NCI-H2107 (cell line): ENCODE data around the gene ZNF837.
A peak's percentile ranks its signal among the peaks of the same experiment; 100 is the strongest.

ENCODE experiments used
- DNase-seq: peaks from one replicate; lab custom pipeline; 2025; lab: John Stamatoyannopoulos, UW

ZNF837 gene

GRCh38 chr19:58368561-58369360 is 12.1 kb downstream of the ZNF837 start:
- no peak for DNase-seq

DNA sequence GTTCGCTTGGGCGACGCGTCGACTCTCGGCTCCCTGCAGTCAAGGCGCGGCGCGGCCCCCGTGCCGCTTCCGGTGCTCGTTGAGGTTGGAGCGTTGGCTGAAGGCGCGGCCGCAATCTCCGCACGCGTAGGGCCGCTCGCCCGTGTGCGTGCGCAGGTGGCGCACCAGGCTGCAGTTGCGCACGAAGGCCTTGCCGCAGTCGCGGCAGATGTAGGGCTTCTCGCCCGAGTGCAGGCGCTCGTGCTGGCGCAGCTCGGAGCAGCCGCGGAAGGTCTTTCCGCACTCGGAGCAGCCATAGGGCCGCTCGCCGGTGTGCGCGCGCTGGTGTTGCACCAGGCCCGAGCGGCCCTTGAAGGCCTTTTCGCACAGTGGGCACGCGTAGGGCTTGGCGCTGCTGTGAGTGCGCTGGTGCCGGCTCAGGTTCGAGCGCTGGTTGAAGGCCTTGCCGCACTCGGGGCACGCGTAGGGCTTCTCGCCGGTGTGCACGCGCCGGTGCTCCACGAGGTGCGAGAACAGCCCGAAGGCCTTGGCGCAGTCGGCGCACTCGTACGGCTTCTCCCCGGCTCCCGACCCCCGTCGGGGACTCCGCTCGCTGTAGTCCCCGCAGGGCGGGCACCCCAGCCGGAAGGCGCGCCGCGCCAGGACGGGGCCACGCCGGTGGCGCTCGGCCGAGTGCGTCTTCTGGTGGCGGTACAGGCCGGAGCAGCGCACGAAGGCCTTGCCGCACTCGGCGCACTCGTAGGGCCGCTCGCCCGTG is 13.0 kb downstream of the ZNF837 start:
- DNase-seq, result no peak

GRCh38 chr19:58366585-58367430 is 14.0 kb downstream of the ZNF837 start:
- no peak for DNase-seq

DNA sequence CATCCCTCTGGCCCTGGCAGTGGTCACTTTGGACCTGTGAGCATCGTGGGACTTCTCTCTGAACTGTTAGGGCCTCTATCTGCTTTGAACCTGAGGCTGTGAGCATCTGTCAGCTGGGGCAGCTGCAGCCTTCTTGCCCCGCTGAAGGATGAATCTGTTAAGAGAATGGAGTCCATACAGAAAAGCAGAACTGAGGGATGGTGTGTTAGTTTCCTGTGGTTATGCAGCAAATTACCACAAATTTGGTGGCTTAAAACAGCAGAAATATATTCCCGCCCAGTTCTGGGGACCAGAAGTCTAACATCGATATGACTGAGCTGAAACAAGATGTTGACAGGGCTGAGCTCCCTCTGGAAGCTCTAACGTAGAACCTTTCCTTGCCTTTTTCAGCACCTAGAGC is 16.7 kb downstream of the ZNF837 start:
- no peak for DNase-seq

GRCh38 chr19:58362272-58362994 is 18.4 kb downstream of the ZNF837 start, which contains the start of gene ZNF497:
ZNF497 (minus strand) TSS chr19:58362751; CDS start chr19:58357635, 5,116 bp downstream.
- peak; percentile 93 for DNase-seq

- DNase-seq, result no peak
Measured at GRCh38 chr19:58361900-58362271, 18.9 kb downstream of the ZNF837 start.

DNA sequence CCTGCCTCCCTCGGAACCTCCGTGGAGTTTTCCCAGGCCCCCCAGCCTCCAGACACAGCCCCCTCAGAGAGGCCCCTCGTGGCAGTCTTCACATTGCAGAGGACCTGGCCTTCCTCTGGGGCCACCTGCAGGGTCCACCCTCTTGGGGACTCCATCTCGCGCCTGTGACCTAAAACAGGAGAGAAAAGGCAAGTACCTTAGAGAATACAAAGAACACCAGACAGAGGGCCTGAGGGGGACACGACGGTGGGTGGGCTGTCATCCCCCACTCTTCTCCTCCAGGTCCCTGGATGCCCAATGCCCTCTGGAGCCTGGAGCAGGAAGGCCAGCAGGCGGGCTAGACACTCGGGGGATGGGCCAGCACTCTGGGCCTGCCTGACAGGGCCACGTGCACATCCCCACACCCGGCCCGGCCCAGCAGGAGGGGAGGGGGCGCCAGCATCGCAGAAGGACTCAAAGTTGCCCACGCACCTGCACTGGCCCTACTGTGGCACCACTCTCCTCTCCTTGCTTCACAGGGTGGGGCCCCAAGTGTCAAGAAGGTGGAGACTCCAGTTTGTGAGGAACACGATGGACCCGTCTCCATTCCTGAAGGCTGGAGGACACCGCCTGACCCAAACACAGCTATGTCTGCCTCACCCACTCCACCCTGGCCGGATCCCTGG is 23.2 kb downstream of the ZNF837 start:
- DNase-seq, result no peak

- DNase-seq, result no peak
Measured at GRCh38 chr19:58356766-58357480, 23.9 kb downstream of the ZNF837 start.

DNA sequence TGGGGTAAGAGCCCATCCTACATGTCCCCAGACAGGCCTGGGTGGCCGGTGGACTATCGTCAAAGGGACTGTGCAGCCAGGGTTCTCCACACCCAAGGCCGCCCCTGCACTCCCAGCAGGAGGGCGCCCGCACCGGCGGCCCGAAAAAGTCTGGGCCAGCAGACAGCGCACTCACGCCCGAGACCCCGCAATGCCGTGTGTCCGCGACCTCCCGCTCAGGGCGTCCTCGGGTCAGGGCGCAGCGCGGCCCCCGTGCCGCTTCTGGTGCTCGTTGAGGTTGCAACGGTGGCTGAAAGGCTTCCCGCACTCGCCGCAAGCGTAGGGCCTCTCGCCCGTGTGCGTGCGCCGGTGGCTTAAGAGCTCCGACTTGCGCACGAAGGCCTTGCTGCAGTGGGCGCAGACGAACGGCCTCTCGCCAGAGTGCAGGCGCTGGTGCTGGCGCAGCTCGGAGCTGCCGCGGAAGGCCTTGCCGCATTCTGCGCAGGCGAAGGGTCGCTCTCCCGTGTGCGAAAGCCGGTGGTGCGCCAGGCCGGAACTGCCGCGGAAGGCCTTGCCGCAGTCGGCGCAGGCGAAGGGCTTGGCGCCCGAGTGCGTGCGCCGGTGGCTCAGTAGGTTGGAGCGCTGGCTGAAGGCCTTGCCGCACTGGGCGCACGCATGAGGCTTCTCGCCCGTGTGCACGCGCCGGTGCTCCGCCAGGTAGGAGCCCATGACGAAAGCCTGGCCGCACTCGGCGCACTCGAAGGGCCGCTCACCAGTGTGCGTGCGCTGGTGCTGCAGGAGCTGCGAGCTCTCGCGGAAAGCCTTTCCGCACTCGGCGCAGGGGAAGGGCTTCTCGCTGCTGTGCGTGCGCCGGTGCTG is 24.7 kb downstream of the ZNF837 start:
- DNase-seq, result no peak

- no peak for DNase-seq
Measured at GRCh38 chr19:58355215-58355796, 25.5 kb downstream of the ZNF837 start.

GRCh38 chr19:58354478-58355030 is 26.3 kb downstream of the ZNF837 start:
- no peak for DNase-seq

- no peak for DNase-seq
Measured at GRCh38 chr19:58353717-58354477, 26.9 kb downstream of the ZNF837 start.

DNA sequence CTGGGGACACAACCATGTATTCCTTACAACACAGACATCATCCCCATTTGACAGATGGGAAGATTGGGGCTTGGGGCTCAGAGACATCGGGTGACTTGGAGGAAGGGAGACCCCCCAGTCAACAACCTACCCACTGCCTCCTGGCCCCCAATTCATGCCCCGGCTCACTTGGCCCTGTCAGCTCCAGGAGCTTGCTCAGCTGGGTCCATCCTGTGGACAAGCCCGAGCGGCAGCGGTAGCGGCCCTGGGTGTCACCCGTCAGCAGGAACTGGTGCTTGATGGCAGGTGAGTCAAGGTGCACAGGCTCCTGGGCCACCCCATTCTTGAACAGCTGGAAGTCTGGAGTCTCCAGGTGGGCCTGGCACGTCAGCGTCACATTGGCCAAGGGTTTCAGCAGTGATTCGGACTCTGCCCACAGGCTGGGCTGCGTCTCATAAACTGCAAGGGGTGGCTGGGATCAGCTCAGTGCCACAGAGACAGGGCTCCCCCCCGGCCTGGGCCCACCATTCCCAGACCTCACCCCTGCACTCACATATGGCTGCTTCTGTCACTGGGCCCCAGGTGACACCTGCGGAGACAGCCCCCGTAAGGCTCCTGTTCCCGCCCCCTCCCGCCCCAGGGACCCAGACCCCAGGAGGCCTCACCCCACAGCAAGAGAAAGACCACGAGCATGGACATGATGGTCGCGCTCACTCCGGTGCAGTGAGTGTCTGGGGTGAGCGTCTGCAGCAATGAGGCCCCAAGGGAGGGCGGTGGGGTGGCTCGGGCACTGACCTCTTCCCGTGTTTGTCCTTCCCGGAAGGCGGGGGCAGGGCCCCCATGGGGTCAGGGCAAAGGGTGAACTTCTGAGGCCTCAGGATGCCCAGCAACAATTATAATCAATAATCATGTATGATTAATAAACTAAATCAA is 27.8 kb downstream of the ZNF837 start, which contains the start of gene A1BG:
Gene A1BG, minus strand, starts transcription at position 733 of the 912 bp plus-strand sequence. Its CDS starts 55 bp downstream, at position 678.
- no peak for DNase-seq

DNA sequence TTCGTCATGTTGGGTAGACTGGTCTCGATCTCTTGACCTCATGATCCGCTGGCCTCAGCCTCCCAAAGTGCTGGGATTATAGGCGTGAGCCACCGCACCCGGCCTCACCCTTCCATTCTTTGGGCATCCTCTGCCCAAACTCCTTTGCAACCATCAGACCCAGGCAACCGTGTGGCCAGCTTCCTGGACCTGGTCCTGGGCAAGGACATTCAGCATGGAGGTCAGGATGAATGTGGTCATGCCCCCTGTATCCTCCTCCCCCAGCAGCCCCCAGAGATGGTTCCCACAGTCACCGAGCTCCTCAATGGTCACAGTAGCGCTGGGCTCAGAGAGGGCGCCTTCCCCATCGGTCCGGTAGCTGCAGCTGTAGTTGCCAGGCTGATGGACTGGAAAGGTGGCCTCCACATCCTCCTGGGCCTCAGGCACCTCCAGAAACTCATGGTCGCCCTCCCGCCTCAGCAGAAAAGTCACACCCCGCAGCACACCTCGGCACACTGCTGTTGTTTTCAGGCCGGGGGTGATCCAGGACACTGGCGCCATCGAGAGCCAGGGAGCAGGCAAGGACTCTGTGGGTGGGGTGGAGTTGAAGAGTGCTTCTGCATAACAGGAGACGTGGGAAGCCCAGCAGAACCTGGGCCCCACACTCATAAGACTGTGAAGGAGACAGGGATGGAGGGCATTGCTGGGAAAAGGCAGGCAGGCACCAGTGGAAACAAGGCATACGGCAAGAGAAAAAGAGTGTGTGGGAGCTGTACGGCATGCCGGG is 28.7 kb downstream of the ZNF837 start:
- DNase-seq, result no peak

DNA sequence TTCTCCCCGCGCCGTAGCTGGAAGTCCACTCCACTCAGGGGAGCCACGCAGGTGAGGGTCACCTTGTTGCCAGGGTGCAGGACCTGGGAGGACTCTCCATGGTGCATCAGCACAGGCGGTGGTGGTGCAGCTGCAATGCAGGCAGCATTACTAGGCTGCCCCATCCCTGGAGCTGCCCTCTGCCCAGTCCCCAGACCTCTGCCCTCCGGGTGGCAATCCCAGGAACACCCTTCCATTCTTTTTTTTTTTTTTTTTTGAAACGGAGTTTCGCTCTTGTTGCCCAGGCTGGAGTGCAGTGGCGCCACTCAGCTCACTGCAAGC is 29.3 kb downstream of the ZNF837 start:
- DNase-seq, result no peak

- DNase-seq, result no peak
Measured at GRCh38 chr19:58350871-58351557, 29.8 kb downstream of the ZNF837 start.
